ENCODE measurements around the gene UGT2A3. TPM values are rescaled to one million over a fixed set of nuclear protein-coding genes. Genes with fewer than 3 reads are reported as not detected.

The UGT2A3 gene
- total and polyA plus RNA-seq, 2 of the 8 experiments (the other 6 are each of a cell fraction or from before 2014, with no cell fraction given), result not detected

DNA sequence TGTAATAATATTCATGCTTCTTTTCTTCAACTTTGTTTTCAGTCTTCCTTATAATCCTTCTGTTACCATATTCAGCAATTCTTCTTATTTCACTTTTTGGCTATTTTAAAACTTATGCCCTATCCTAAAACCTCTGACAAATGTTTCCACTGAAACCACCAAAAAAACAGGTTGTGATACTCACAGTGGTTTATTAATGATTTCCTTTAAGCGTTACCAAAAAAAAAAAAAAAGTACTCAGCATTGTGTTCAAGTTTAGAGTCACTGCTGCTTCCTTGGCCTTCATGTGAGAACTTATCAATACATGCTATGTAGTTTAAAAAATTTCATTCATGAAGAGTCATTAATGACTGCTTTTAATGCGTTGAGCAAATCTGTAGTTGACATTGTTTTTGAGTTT lies 35.4 kb upstream of the UGT2A3 start (continued):
- TF ChIP-seq, protein P1, sequence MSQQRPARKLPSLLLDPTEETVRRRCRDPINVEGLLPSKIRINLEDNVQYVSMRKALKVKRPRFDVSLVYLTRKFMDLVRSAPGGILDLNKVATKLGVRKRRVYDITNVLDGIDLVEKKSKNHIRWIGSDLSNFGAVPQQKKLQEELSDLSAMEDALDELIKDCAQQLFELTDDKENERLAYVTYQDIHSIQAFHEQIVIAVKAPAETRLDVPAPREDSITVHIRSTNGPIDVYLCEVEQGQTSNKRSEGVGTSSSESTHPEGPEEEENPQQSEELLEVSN (IDR thresholded peaks at IDR 0.05), result no peak
- no peak for TF ChIP-seq TBP (IDR thresholded peaks at IDR 0.05; ENCODE audit: low read depth, low read length)
